Measurements from ENCODE around the gene RFC1. TPM values are rescaled to one million over a fixed set of nuclear protein-coding genes. Genes with fewer than 3 reads are reported as not detected.
"Not testable (repeated sequence)": the region's sequence is repeated elsewhere in the genome, so short reads cannot be mapped to it uniquely, and the experiment has no call there.

RFC1 gene, protein sequence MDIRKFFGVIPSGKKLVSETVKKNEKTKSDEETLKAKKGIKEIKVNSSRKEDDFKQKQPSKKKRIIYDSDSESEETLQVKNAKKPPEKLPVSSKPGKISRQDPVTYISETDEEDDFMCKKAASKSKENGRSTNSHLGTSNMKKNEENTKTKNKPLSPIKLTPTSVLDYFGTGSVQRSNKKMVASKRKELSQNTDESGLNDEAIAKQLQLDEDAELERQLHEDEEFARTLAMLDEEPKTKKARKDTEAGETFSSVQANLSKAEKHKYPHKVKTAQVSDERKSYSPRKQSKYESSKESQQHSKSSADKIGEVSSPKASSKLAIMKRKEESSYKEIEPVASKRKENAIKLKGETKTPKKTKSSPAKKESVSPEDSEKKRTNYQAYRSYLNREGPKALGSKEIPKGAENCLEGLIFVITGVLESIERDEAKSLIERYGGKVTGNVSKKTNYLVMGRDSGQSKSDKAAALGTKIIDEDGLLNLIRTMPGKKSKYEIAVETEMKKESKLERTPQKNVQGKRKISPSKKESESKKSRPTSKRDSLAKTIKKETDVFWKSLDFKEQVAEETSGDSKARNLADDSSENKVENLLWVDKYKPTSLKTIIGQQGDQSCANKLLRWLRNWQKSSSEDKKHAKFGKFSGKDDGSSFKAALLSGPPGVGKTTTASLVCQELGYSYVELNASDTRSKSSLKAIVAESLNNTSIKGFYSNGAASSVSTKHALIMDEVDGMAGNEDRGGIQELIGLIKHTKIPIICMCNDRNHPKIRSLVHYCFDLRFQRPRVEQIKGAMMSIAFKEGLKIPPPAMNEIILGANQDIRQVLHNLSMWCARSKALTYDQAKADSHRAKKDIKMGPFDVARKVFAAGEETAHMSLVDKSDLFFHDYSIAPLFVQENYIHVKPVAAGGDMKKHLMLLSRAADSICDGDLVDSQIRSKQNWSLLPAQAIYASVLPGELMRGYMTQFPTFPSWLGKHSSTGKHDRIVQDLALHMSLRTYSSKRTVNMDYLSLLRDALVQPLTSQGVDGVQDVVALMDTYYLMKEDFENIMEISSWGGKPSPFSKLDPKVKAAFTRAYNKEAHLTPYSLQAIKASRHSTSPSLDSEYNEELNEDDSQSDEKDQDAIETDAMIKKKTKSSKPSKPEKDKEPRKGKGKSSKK
- 67.0 and 123 TPM in 2 replicates for total RNA-seq (ENCODE audit: low replicate concordance)

DNA sequence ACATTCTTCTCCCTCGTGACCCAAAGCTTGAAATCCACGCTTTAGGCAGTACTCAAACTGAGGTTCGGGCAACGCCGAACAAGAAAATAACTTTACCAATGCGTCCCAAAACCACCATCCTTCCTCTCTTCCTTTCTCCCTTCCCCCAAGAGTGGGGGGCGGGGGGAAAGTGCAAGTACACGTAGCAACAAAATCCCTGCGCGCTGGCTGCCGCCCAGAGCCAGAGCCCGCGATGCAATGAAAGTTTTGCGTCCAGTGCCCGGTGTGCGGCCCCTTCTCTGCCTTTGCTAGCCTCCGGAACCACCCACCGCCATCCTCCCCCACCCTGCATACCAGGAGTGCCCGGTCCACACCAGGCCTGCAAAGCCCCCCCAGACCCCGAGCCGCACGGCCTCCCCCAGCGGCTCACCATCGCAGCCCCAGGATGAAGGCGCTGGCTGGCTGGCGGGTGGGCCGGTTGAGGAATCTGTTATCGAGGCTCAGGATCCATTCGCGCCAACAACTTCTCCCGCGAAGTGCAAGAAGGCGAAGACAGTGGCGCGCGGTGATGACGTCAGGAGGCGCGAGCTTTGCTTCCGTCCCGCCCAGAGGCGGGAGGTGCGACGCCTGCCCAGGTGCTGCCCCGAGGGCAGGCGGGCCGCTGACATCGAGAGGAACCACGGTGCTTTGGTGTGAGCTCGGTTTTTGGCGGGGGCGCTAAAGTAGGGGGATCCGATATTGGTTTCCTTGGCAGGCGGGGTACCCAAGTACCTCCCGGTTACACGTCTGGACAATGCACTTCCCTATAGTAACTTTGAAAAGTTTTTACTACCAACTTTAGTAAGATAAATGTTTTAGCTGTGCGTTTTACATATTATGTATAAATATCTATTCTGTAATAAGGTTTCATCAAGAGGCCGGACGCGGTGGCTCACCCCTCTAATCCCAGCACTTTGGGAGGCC lies at the start of gene RFC1:
Gene RFC1 (minus strand): TSS at position 533 of the 942 bp plus-strand sequence. CDS start 121 bp downstream, at position 412.
- H3K9me3 ChIP-seq (ENCODE audit: low read depth) = no peaks in the 10 kb centered on the region
- Mint-ChIP-seq H3K27ac (peak within 1 kb of the TSS; percentile 78), H3K4me1 (peaks cover 16% of the 10 kb centered on the region), H3K27me3 (ENCODE audit: insufficient read depth, low read depth) (peaks cover 9% of the 10 kb centered on the region), H3K9me3 (peaks cover 17% of the 10 kb centered on the region), H3K36me3 (peaks cover 15% of the 10 kb centered on the region), H3K4me3 (peak within 1 kb of the TSS; percentile 96)
- peak within 1 kb of the TSS; percentile 96 for H3K4me2 ChIP-seq
- H3F3A ChIP-seq (ENCODE audit: low read depth) = peaks cover 5% of the 10 kb centered on the region
- H3K27me3 ChIP-seq = peaks cover 12% of the 10 kb centered on the region
- no peak for TF ChIP-seq EZH2phosphoT487 (IDR thresholded peaks at IDR 0.05)
- TF ChIP-seq, protein P1, sequence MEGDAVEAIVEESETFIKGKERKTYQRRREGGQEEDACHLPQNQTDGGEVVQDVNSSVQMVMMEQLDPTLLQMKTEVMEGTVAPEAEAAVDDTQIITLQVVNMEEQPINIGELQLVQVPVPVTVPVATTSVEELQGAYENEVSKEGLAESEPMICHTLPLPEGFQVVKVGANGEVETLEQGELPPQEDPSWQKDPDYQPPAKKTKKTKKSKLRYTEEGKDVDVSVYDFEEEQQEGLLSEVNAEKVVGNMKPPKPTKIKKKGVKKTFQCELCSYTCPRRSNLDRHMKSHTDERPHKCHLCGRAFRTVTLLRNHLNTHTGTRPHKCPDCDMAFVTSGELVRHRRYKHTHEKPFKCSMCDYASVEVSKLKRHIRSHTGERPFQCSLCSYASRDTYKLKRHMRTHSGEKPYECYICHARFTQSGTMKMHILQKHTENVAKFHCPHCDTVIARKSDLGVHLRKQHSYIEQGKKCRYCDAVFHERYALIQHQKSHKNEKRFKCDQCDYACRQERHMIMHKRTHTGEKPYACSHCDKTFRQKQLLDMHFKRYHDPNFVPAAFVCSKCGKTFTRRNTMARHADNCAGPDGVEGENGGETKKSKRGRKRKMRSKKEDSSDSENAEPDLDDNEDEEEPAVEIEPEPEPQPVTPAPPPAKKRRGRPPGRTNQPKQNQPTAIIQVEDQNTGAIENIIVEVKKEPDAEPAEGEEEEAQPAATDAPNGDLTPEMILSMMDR (IDR thresholded peaks at IDR 0.05) = no peak
- no peak for TF ChIP-seq EZH2 (IDR thresholded peaks at IDR 0.05)
- peak; percentile 96 for DNase-seq (ENCODE audit: low spot score)
- peak within 1 kb of the TSS; percentile 90 for H3K9ac ChIP-seq
- peak within 1 kb of the TSS; percentile 90 for H3K27ac ChIP-seq
- H3K36me3 ChIP-seq = no peaks in the 10 kb centered on the region
- peaks cover 12% of the 10 kb centered on the region for H3K4me1 ChIP-seq
- H3K4me3 ChIP-seq = peak within 1 kb of the TSS; percentile 89
- H2AFZ ChIP-seq (replicated peaks) = peak within 1 kb of the TSS; percentile 94
- peaks cover 50% of the 10 kb centered on the region for H3K79me2 ChIP-seq (ENCODE audit: low read depth)
- peaks cover 28% of the 10 kb centered on the region for H4K20me1 ChIP-seq (ENCODE audit: low read depth)

DNA sequence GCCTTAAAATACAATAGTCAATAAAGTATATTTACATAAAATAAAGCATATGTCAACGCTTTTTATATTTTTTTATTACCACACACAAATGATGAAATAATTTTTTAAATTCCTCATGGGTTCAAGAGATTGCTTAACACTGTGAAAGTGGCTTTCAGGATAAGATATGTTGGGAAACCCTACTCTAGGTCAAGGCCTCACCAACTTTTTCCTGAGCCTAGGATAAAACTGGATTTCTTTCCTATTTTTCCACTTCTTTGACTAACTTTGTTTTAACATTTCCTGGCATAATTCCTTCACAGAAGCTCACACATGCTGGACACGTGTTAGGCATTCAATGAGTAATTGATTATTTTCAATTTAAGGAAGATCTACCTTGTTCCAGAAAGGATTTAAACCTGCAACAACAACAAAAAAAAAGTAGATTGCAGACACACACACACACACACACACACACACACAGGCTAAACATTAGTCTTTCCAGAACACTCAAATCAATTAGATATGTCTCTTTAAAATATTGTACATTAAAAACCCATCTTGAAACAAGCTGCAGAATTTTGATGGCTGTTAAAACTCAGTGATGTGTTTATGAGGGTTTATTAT lies 49.6 kb upstream of the RFC1 start:
- H3K27ac Mint-ChIP-seq = no peak overlapping the region
- no peaks in the 10 kb centered on the region for H4K20me1 ChIP-seq (ENCODE audit: low read depth)

DNA sequence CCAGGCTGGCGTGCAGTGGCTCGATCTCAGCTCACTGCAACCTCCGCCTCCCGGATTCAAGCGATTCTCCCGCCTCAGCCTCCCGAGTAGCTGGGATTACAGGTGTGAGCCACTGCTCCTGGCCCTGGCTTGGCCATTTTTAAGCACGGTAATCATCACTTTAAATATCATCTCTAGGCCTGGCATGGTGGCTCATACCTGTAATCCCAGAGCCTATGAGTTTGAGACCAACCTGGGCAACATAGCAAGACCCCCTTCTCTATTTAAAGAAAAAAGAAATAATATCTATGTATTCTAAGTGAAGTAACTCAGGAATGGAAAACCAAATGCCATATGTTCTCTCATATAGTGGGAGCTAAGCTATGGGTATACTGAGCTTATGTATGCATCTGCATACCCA lies 45.4 kb upstream of the RFC1 start:
- H4K20me1 ChIP-seq (ENCODE audit: low read depth); DNase-seq (ENCODE audit: low spot score); H3K4me3 Mint-ChIP-seq; H3K4me1 ChIP-seq; H2AFZ ChIP-seq (replicated peaks); H3K9me3 Mint-ChIP-seq; H3K9me3 ChIP-seq (ENCODE audit: low read depth); H3K36me3 Mint-ChIP-seq; H3K36me3 ChIP-seq; H3K4me1 Mint-ChIP-seq; H3K27ac Mint-ChIP-seq; H3K79me2 ChIP-seq (ENCODE audit: low read depth); H3K4me3 ChIP-seq; H3K27me3 Mint-ChIP-seq (ENCODE audit: insufficient read depth, low read depth); H3K4me2 ChIP-seq; H3K9ac ChIP-seq; H3K27me3 ChIP-seq; H3K27ac ChIP-seq; H3F3A ChIP-seq (ENCODE audit: low read depth): not testable (repeated sequence)

More for the DNA sequence above, 49.6 kb upstream of the RFC1 start:
- no peak overlapping the region for H3K4me3 ChIP-seq
- H3K27me3 ChIP-seq = no peaks in the 10 kb centered on the region
- H3K27ac ChIP-seq = no peak overlapping the region
- H3K4me1 Mint-ChIP-seq = no peaks in the 10 kb centered on the region
- H3K27me3 Mint-ChIP-seq (ENCODE audit: insufficient read depth, low read depth) = no peaks in the 10 kb centered on the region
- H2AFZ ChIP-seq (replicated peaks) = peak overlapping the region; percentile 26
- H3K9ac ChIP-seq = no peak overlapping the region
- H3K4me2 ChIP-seq = no peak overlapping the region
- H3K36me3 Mint-ChIP-seq = no peaks in the 10 kb centered on the region
- H3K79me2 ChIP-seq (ENCODE audit: low read depth) = no peaks in the 10 kb centered on the region
- TF ChIP-seq EZH2 (IDR thresholded peaks at IDR 0.05) (no peak), EZH2phosphoT487 (IDR thresholded peaks at IDR 0.05) (no peak)
- TF ChIP-seq, protein P1 (IDR thresholded peaks at IDR 0.05) = no peak
- no peaks in the 10 kb centered on the region for H3K4me1 ChIP-seq
- H3F3A ChIP-seq (ENCODE audit: low read depth) = no peaks in the 10 kb centered on the region
- no peaks in the 10 kb centered on the region for H3K9me3 Mint-ChIP-seq
- no peaks in the 10 kb centered on the region for H3K9me3 ChIP-seq (ENCODE audit: low read depth)
- no peaks in the 10 kb centered on the region for H3K36me3 ChIP-seq
- DNase-seq (ENCODE audit: low spot score) = no peak
- H3K4me3 Mint-ChIP-seq = no peak overlapping the region
